Uterus (tissue), 2 donors: ENCODE measurements around the gene LSM4.

Experiments
- CTCF ChIP-seq, 4 experiments: fragments of 200-600 bp in 2 of 4; fragments of 450-650 bp in 2 of 4; sonication (generic) in 2 of 4; IDR thresholded peaks; one replicate each; pipeline ENCODE4 v1.5.1; 2016 to 2019; ENCODE audit warnings: antibody characterized with exemption in 4 of 4, mild to moderate bottlenecking in 2 of 4, moderate library complexity in 1 of 4
- POLR2A ChIP-seq, 2 donors: fragments of 450-650 bp; IDR thresholded peaks; one replicate each; pipeline ENCODE4 v1.6.1; 2016; ENCODE audit warnings: antibody characterized with exemption in 2 of 2, mild to moderate bottlenecking in 1 of 2, moderate library complexity in 1 of 2

GRCh38 chr19:18263324-18264136 lies 59.3 kb downstream of the LSM4 start:
- no peak for TF ChIP-seq CTCF (IDR thresholded peaks at IDR 0.05)
- TF ChIP-seq POLR2A (IDR thresholded peaks at IDR 0.05): no peak
